HG03039 (cell line): ENCODE results near the gene SAMD8.
"Not testable (repeated sequence)": the region's sequence is repeated elsewhere in the genome, so short reads cannot be mapped to it uniquely, and the experiment has no call there.

Experiments used
- ATAC-seq: cut with Tn5 transposase; IDR thresholded peaks from one replicate; pipeline ENCODE4 v1.9.1; 2021; ENCODE audit warnings: mild to moderate bottlenecking, moderate library complexity; ENCODE audit not compliant: unreplicated experiment

SAMD8 gene

DNA sequence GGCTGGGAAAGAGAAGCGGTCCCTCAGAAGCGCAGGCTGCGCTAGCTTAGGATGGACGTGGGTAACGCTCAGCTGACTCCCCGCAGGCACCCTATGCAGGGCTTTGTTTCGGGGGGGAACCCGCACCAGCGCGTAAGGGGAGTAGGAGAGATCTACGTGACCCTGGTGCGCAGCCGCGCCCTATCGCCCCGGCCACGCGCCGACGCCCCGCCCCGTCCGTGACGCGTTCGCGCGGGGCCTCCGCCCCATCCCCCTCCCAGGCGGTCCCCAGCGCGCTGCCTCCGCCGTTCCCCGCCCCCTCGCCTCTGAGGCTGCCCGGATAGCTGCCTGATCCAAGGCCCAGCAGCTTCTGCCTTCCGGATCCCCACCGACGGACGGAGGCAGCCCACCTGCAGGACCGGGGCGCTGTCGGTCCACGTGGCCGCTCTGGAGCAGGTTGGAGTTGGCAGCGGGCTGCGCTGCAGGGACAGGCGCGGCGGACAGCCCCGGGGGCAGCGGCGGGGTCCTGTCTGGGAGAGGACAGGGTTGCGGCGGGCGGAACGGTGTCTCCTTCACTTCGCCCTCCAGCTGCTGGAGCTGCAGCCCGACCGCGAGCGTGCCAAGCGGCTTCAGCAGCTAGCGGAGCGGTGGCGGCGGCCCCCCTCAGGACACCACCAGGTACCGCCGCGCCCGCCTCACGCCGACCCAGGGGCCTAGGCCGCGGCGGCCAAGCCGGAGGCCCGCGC, 99.0 kb downstream of the SAMD8 start, which contains the start of gene VDAC2:
VDAC2 (plus strand) TSS at position 515 of the 725 bp plus-strand sequence. CDS start 363 bp downstream, outside the sequence.
- peak; percentile 81 for ATAC-seq

GRCh38 chr10:75211007-75211691, 99.7 kb downstream of the SAMD8 start:
- ATAC-seq, result no peak

DNA sequence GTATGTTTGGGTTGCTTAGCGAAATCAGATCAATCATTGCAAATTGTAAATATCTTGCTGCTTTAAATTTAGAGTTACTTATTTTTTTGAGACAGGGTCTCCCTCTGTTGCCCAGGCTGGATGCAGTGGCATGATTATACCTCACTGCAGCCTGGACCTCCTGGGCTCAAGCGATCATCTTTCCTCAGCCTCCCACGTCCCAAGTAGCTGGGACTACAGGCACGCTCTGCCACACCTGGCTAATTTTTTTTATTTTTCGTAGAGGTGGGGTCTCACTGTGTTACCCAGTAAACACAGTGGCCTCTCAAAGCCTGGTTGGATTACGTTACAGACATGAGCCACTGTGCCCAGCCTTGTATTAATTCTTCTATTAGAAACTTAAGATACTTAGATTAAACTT, 100.9 kb downstream of the SAMD8 start:
- ATAC-seq, result no peak

- no peak for ATAC-seq
These were observed 108.8 kb downstream of the SAMD8 start for GRCh38 chr10:75220274-75220673.

GRCh38 chr10:75221492-75221891, 110.0 kb downstream of the SAMD8 start:
- not testable (repeated sequence) for ATAC-seq

DNA sequence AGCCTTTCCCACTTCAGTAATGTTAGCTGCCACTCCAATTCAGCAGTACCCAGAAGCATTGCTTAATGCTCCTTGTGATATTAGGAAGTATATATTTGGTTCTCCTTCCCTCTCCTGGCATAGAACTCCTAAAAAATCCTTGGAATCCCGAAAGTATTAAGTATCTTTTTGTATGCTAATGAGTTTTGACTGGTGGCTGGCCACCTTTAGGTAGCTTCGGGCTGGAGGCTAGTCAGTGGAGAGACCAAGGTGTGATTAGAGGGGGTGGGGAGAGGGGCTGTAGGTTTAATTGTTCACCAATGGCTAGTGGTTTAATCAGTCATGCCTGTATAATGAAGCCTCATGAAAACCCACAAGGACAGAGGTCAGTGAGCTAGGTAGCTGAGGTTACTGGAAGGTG, 112.1 kb downstream of the SAMD8 start:
- no peak for ATAC-seq

DNA sequence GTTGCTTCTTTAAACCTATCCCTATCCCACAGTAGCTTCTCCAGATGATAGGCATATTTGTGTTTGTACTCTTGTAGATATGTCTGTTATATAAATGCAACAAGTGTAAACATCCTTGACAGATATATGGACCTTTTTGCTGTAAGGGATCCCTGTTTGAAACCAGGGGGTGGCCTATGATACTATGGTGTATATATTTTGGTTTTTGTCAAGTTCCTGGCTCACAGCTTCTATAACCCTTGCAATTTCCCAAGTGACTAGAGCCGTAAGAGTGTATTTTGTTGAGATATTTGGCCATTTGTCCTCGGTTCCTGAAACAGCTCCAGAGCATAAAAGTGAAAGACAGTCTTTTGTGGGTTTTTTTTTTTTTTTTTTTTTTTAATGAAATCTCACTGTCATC, 114.6 kb downstream of the SAMD8 start:
- ATAC-seq, result no peak

DNA sequence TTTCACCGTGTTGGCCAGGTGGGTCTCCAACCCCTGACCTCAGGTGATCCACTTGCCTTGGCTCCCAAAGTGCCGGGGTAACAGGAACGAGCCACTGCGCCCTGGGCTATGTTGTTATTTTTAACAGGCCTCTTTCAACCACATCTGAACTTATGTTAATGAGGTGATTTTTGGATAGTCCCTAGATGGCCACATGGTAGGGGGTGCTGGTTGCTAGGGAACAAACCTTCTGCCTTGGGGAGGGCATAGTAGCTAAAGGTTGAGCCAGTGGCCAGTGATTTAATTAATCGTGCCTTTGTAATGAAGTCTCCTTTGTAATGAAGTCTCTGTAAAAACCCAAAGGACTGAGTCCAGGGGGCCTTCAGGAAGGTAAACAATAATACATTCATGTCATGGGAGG, 115.2 kb downstream of the SAMD8 start:
- no peak for ATAC-seq

GRCh38 chr10:75228278-75228677, 116.8 kb downstream of the SAMD8 start:
- no peak for ATAC-seq

DNA sequence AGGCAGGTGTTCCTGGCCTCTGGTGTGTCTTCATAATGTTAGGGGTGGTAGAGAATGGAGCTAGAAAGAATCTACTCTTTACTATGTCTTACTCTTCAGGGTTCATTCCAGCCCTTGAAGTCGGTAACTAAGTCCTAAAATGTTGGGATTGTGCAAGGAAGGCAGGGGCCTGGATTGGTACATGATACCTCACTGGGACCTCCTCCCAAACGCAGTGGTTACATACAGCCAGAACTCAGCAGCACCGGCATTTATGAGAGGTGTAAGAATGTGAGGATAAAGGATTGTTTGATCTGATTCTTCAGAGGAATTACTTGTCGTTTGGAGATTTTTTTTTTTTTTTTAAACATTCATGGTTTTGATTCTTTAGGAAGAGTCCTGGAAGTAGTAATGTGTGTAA, 117.4 kb downstream of the SAMD8 start:
- ATAC-seq, result no peak

DNA sequence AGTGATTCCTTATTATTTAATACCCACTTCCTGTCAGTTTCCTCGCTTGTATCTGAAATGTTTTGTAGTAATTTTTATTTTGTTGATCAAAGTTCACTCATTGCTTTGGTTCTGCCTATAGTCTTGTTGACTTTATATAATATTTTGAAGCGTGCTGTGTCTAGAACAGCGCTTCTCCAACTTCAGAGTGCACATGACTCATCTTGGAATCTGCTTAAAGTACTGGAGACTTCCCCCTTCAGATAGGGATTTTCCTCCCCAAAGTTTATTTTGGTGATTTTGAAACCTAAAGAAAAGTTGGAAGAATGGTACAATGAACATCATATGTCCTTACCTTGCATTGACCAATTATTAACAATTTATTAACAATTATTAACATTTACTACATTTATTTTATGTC, 118.5 kb downstream of the SAMD8 start:
- ATAC-seq, result no peak

GRCh38 chr10:75230600-75231038, 119.2 kb downstream of the SAMD8 start:
- ATAC-seq, result peak; percentile 37
